Measurements from ENCODE around the gene SMOC1. TPM values are rescaled to one million over a fixed set of nuclear protein-coding genes. Genes with fewer than 3 reads are reported as not detected.

Gene SMOC1
- total and polyA plus RNA-seq, 2 of the 8 experiments (the other 6 are each of a cell fraction or from before 2014, with no cell fraction given), result 1.6 to 2.4 TPM

GRCh38 chr14:70049605-70050004 lies 170.4 kb downstream of the SMOC1 start:
- DNase-seq (ENCODE audit: low read depth in 1 of 2, low spot score in 2 of 2), result no peak
- WGBS, 2 experiments (ENCODE audit: extremely low coverage in 1 of 2, insufficient coverage in 1 of 2, insufficient read length in 1 of 2, insufficient replicate concordance in 2 of 2, low coverage in 1 of 2, low lambda C conversion rate in 2 of 2, missing lambda C conversion rate in 1 of 2), result 82% methylated on average over 3 of the region's 3 CpGs; no CpG with 5 or more reads in 1 of the 2 experiments
- no peak overlapping the region for H3K56ac ChIP-seq (replicated peaks; ENCODE audit: insufficient read length, low read depth, low read length)
- H2BK5ac ChIP-seq (ENCODE audit: low read depth, low read length), result no peak overlapping the region
- H2BK12ac ChIP-seq (ENCODE audit: low read depth, low read length), result no peak overlapping the region
- H3K9me3 ChIP-seq (ENCODE audit: insufficient read depth in 2 of 2, low read depth in 1 of 2, low read length in 1 of 2), result no peaks in the 10 kb centered on the region
- no peak overlapping the region for H3K27ac ChIP-seq (ENCODE audit: low read depth, low read length)
- H3K23ac ChIP-seq (ENCODE audit: insufficient read length), result no peak overlapping the region
- no peak overlapping the region for H4K8ac ChIP-seq (ENCODE audit: extremely low read depth, insufficient read depth, low read length)
- ChIA-PET CTCF (ENCODE audit: partially characterized antibody) (interaction anchor here (1.0 to 8.1 kb wide), 2 partner anchors 21 to 25 kb away, joined by 3 to 80 read pairs; no protein-coding TSS in a partner anchor), POLR2A (ENCODE audit: partially characterized antibody) (no interaction called here)
- H2BK20ac ChIP-seq (ENCODE audit: low read length), result no peak overlapping the region
- no peak overlapping the region for H3K4me3 ChIP-seq (ENCODE audit: extremely low read depth in 1 of 4, insufficient read depth in 2 of 4, low read depth in 3 of 4, low read length in 4 of 4)
- no peaks in the 10 kb centered on the region for H3K36me3 ChIP-seq (ENCODE audit: control insufficient read depth in 2 of 4, insufficient read depth in 4 of 4, low read length in 3 of 4)
- no peaks in the 10 kb centered on the region; a peak in 2 of 7 replicates for H3K4me1 ChIP-seq (replicated peaks in 1 of 4; ENCODE audit: control insufficient read depth in 3 of 4, insufficient read depth in 4 of 4, low read length in 3 of 4)
- H4K20me1 ChIP-seq (replicated peaks in 1 of 2; ENCODE audit: control insufficient read depth in 1 of 2, insufficient read depth in 2 of 2, low read length in 2 of 2), result no peaks in the 10 kb centered on the region
- H3K14ac ChIP-seq (ENCODE audit: insufficient read length), result no peak overlapping the region
- no peak overlapping the region for H3K4ac ChIP-seq (replicated peaks; ENCODE audit: insufficient read length, low read depth, low read length)
- H3K23me2 ChIP-seq (ENCODE audit: low read depth, low read length), result no peaks in the 10 kb centered on the region
- no peak overlapping the region for H2BK15ac ChIP-seq (ENCODE audit: low read length)
- no peak overlapping the region for H3K18ac ChIP-seq (ENCODE audit: extremely low read depth, low read length)
- no peak overlapping the region for H3K9ac ChIP-seq (replicated peaks in 1 of 4; ENCODE audit: extremely low read depth in 1 of 4, low read depth in 3 of 4, low read length in 3 of 4)
- H3K4me2 ChIP-seq (ENCODE audit: insufficient read depth in 1 of 2, low read depth in 2 of 2, low read length in 2 of 2), result no peak overlapping the region
- peaks cover 0 to 2% (median under 1%) of the 10 kb centered on the region in 4 experiments; a peak in 1 of 7 replicates for H3K27me3 ChIP-seq (replicated peaks in 1 of 4; ENCODE audit: control insufficient read depth in 3 of 4, extremely low read depth in 1 of 4, insufficient read depth in 3 of 4, low read length in 3 of 4)
- no peak overlapping the region for H4K91ac ChIP-seq (replicated peaks; ENCODE audit: insufficient read length, low read length)
- no peaks in the 10 kb centered on the region for H3K79me1 ChIP-seq (ENCODE audit: low read depth, low read length)
- H2AK5ac ChIP-seq (ENCODE audit: low read depth, low read length), result no peak overlapping the region
- no peak overlapping the region for H2BK120ac ChIP-seq (replicated peaks; ENCODE audit: low read depth, low read length)
- no peaks in the 10 kb centered on the region for H3K79me2 ChIP-seq (ENCODE audit: control insufficient read depth in 1 of 2, insufficient read depth in 2 of 2, low read length in 2 of 2)
- no peak overlapping the region for H2AFZ ChIP-seq (ENCODE audit: low read length)
- FAIRE-seq, result no peak
- H4K5ac ChIP-seq (ENCODE audit: insufficient read length, low read depth, low read length), result no peak overlapping the region
- TF ChIP-seq SIX5 (IDR thresholded peaks at IDR 0.05; ENCODE audit: low read depth, low read length) (no peak), CTCF (IDR thresholded peaks at IDR 0.05; ENCODE audit: control extremely low read depth in 1 of 3, insufficient read depth in 1 of 3, low read depth in 1 of 3, low read length in 3 of 3) (no peak), EP300 (IDR thresholded peaks at IDR 0.05; ENCODE audit: borderline replicate concordance in 1 of 2, low read depth in 2 of 2, low read length in 2 of 2) (no peak), SP2 (IDR thresholded peaks at IDR 0.05; ENCODE audit: low read length) (no peak), TAF7 (optimal IDR thresholded peaks at IDR 0.05; ENCODE audit: borderline replicate concordance, low read depth, low read length) (no peak), TBP (IDR thresholded peaks at IDR 0.05; ENCODE audit: low read depth, low read length) (no peak), POLR2A (IDR thresholded peaks at IDR 0.05; ENCODE audit: control extremely low read depth in 1 of 2, low read depth in 2 of 2, low read length in 2 of 2) (no peak), USF2 (IDR thresholded peaks at IDR 0.05; ENCODE audit: low read length) (no peak), KDM1A (IDR thresholded peaks at IDR 0.05; ENCODE audit: borderline replicate concordance, low read length) (no peak), SRF (IDR thresholded peaks at IDR 0.05; ENCODE audit: low read depth, low read length) (no peak), CTBP2 (IDR thresholded peaks at IDR 0.05; ENCODE audit: borderline replicate concordance, insufficient read depth, insufficient read length, low read length) (no peak)

All from H1 (cell line).